GM10248 (cell line): ENCODE measurements around the gene C20orf204.

Experiments used
- CTCF ChIA-PET: fragments of 300-600 bp; sonication (Branson Sonifier 250); formaldehyde crosslinking; extraction: SDS; loops from one replicate; lab custom pipeline; 2021; ENCODE audit warnings: antibody characterized with exemption; lab: Yijun Ruan, JAX
- POLR2A ChIA-PET: fragments of 350-650 bp; sonication (Branson Sonifier 250); formaldehyde crosslinking; extraction: SDS; loops from one replicate; lab custom pipeline; 2020; ENCODE audit warnings: antibody characterized with exemption; lab: Yijun Ruan, JAX
- DNase-seq: peaks from one replicate; pipeline ENCODE4 v3.0.0; 2012; ENCODE audit errors: extremely low spot score
- TF ChIP-seq, protein P1 (sequence below): IDR thresholded peaks from 2 replicates; pipeline ENCODE4 v1.5.1; 2012; ENCODE audit warnings: mild to moderate bottlenecking, low read depth; ENCODE audit errors: extremely low read depth, missing control alignments, control extremely low read depth

Gene C20orf204

GRCh38 chr20:64025826-64026412 is 10.1 kb upstream of the C20orf204 start:
- no peak for DNase-seq
- TF ChIP-seq, protein P1, sequence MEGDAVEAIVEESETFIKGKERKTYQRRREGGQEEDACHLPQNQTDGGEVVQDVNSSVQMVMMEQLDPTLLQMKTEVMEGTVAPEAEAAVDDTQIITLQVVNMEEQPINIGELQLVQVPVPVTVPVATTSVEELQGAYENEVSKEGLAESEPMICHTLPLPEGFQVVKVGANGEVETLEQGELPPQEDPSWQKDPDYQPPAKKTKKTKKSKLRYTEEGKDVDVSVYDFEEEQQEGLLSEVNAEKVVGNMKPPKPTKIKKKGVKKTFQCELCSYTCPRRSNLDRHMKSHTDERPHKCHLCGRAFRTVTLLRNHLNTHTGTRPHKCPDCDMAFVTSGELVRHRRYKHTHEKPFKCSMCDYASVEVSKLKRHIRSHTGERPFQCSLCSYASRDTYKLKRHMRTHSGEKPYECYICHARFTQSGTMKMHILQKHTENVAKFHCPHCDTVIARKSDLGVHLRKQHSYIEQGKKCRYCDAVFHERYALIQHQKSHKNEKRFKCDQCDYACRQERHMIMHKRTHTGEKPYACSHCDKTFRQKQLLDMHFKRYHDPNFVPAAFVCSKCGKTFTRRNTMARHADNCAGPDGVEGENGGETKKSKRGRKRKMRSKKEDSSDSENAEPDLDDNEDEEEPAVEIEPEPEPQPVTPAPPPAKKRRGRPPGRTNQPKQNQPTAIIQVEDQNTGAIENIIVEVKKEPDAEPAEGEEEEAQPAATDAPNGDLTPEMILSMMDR = no peak
- ChIA-PET CTCF (interaction anchor here (1.4 to 2.1 kb wide), 3 partner anchors 13 to 52 kb away, joined by 3 to 9 read pairs (median 7); no protein-coding TSS in a partner anchor), POLR2A (no interaction called here)

DNA sequence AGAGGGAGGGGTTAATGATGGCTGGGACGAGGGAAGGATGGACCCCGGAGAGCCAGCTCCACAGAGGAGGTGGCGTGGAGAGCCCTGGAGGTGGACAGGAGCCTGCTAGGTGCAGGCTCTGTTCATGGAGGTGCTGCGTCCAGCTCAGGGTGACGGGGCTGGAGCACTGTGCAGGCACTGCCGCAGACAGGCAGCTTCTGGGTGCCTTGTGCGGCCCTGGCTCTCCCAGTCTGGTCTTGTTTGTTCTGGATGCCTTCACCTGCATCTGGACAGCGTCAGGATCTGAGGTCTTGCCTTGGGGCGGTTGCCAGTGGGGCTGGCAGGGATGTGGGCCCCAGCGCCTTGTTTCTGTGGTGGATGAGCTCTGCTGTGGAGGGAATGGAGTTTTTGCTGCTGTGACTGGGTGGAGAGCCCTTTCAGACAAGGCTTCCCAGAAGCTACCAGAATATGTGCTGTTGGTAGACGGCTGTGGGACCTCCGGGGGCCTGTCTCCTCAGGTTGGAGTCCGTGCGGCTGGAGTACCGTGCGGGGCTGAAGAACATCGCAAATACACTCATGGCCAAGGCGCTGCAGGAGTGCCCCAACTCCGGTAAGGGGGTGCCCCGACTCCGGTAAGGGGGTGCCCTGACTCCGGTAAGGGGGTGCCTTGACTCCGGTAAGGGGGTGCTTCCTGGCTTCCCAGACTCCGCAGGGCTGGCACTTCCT is 7.8 kb upstream of the C20orf204 start:
- TF ChIP-seq, protein P1 = no peak
- CTCF ChIA-PET = interaction anchor here (1.0 to 3.1 kb wide), 5 partner anchors 10 to 50 kb away, joined by 3 to 31 read pairs (median 3); partner anchors contain the start of genes C20orf204 and SAMD10
- POLR2A ChIA-PET = interaction anchor here (1.1 to 1.7 kb wide), 2 partner anchors 8 to 28 kb away, joined by 3 to 8 read pairs; partner anchors contain the start of gene C20orf204
- DNase-seq = no peak

- ChIA-PET CTCF (interaction anchor here (0.8 to 3.1 kb wide), 2 partner anchors 9 to 28 kb away, joined by 4 to 31 read pairs; partner anchors contain the start of gene C20orf204), POLR2A (no interaction called here)
- TF ChIP-seq, protein P1 = no peak
- no peak for DNase-seq
Measured at GRCh38 chr20:64029293-64030117, 6.5 kb upstream of the C20orf204 start.

- no peak for DNase-seq
- ChIA-PET CTCF (interaction anchor here (0.8 to 1.5 kb wide), 2 partner anchors 27 to 50 kb away, joined by 4 to 6 read pairs; no protein-coding TSS in a partner anchor), POLR2A (interaction anchor here (0.7 kb wide), 2 partner anchors 17 to 87 kb away, joined by 3 to 6 read pairs; no protein-coding TSS in a partner anchor)
- TF ChIP-seq, protein P1 = no peak
Measured at GRCh38 chr20:64030371-64031134, 5.4 kb upstream of the C20orf204 start.

GRCh38 chr20:64031822-64032314 is 4.1 kb upstream of the C20orf204 start:
- DNase-seq = no peak
- ChIA-PET CTCF (interaction anchor here (0.9 to 1.5 kb wide), 3 partner anchors 25 to 52 kb away, joined by 3 to 6 read pairs (median 3); no protein-coding TSS in a partner anchor), POLR2A (no interaction called here)
- TF ChIP-seq, protein P1 = no peak
